HG02943 (cell line): Measurements from ENCODE around the gene LAD1.

Experiments used
- ATAC-seq: cut with Tn5 transposase; IDR thresholded peaks from one replicate; pipeline ENCODE4 v1.9.1; 2021; ENCODE audit warnings: mild to moderate bottlenecking, low read depth, moderate library complexity; ENCODE audit not compliant: unreplicated experiment

Gene LAD1

GRCh38 chr1:201331166-201331565 lies 68.0 kb downstream of the LAD1 start:
- ATAC-seq: no peak
